ENCODE results near the gene GPR132. TPM values are rescaled to one million over a fixed set of nuclear protein-coding genes. Genes with fewer than 3 reads are reported as not detected.

GPR132 gene
- total RNA-seq, 1 experiment from 2014 or later, result 0.20 TPM

DNA sequence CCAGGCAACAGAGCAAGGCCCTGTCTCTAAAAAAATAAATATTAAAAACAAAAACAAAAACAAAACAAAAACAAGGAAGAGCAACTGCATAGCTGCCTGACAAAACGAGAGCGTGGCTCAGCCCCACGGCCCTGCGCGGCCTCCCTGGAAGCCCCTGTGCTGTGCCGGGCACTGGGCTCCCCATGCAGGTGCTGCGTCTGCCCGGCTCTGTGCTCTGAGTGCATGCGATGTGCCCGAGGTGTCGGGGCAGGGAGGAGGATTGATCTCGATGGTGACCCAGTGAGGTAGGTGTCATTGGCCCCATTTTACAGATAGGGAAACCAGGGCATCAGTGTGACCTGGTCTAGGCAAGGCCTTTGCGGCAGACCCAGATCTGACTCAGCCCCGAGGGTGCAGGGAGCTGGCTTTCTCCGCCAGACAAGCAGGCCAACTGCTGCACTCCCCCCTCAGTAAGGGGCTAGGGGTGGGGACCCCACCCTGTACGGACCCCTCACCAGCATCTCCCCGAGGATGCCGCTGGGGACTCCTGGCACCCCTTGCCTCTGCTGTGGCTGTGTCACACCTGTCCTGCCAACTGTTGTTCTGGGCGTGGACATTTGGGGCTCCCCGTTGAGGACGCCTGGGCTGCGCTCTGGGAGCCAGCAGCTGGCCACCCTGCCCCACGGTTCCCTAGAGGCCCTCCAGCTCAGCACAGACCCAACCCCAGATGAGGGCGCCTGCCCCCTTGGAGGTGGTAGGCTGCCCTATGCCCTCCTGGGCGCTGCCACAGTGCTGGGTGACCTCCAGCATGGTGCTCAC lies 15.3 kb downstream of the GPR132 start:
- DNase-seq, result no peak
- no peak overlapping the region for H3K9ac ChIP-seq (ENCODE audit: extremely low read depth, insufficient read length, low read length)
- no peak overlapping the region for H2AFZ ChIP-seq (ENCODE audit: low read length)
- no peak overlapping the region for H3K23ac ChIP-seq (ENCODE audit: insufficient read length, low read depth, low read length)
- Mint-ChIP-seq H3K4me1 (0 out of 4 replicates have a peak, but pooled peaks cover 2% of the 10 kb centered on the region in 2 experiments), H3K36me3 (ENCODE audit: insufficient read depth in 1 of 3, low read depth in 3 of 3) (no peaks in the 10 kb centered on the region), H3K4me3 (no peak overlapping the region), H3K9me3 (no peaks in the 10 kb centered on the region), H3K27ac (no peak overlapping the region), H3K27me3 (ENCODE audit: low read depth) (peaks cover 23% of the 10 kb centered on the region)
- no peaks in the 10 kb centered on the region for H3K9me3 ChIP-seq (ENCODE audit: control insufficient read depth, low read depth, low read length)
- no peak overlapping the region for H2BK120ac ChIP-seq (ENCODE audit: low read depth, low read length, poor library complexity, severe bottlenecking)
- H4K8ac ChIP-seq (replicated peaks; ENCODE audit: insufficient read length, low read depth, low read length), result no peak overlapping the region
- H3T11ph ChIP-seq (ENCODE audit: low read length), result no peak overlapping the region
- H2AK5ac ChIP-seq (ENCODE audit: insufficient read length, low read length), result no peak overlapping the region
- H3K23me2 ChIP-seq (ENCODE audit: insufficient read length, low read depth, low read length, poor library complexity, severe bottlenecking), result no peaks in the 10 kb centered on the region
- H2BK20ac ChIP-seq (ENCODE audit: low read depth, low read length, poor library complexity, severe bottlenecking), result no peak overlapping the region
- no peak overlapping the region for H4K91ac ChIP-seq (ENCODE audit: insufficient read length, low read depth, low read length)
- no peak overlapping the region for H2BK5ac ChIP-seq (ENCODE audit: insufficient read length, low read length)
- H3K14ac ChIP-seq (ENCODE audit: insufficient read depth, low read length), result no peak overlapping the region; the same call in 1 of the 2 replicates
- no peaks in the 10 kb centered on the region for H3K79me2 ChIP-seq (ENCODE audit: insufficient read depth, low read length)
- H4K5ac ChIP-seq (ENCODE audit: insufficient read length, low read depth, low read length), result no peak overlapping the region
- H3K27ac ChIP-seq (ENCODE audit: insufficient read length, low read depth, low read length), result no peak overlapping the region
- H2BK12ac ChIP-seq (ENCODE audit: insufficient read length, low read depth, low read length), result no peak overlapping the region
- no peak overlapping the region for H3K4me2 ChIP-seq (ENCODE audit: insufficient read depth, insufficient read length, low read length)
- H3K56ac ChIP-seq (ENCODE audit: insufficient read length, low read depth, low read length), result no peak overlapping the region
- H3K18ac ChIP-seq (ENCODE audit: insufficient read length, low read depth, low read length), result no peak overlapping the region
- WGBS (ENCODE audit: extremely low coverage, insufficient read length, low lambda C conversion rate), result no CpG with 5 or more reads among the region's 25 CpGs
- H2BK15ac ChIP-seq (ENCODE audit: low read depth, low read length), result no peak overlapping the region; the same call in 1 of the 2 replicates
- no peaks in the 10 kb centered on the region; the same call in 1 of the 2 replicates for H3K27me3 ChIP-seq (ENCODE audit: insufficient read depth, low read length)
- H3K4me1 ChIP-seq (ENCODE audit: insufficient read depth, low read length), result no peaks in the 10 kb centered on the region
- H4K20me1 ChIP-seq (ENCODE audit: control insufficient read depth, insufficient read depth, insufficient read length), result no peaks in the 10 kb centered on the region
- H3K4ac ChIP-seq (ENCODE audit: low read depth, low read length), result no peak overlapping the region
- TF ChIP-seq, protein P1, sequence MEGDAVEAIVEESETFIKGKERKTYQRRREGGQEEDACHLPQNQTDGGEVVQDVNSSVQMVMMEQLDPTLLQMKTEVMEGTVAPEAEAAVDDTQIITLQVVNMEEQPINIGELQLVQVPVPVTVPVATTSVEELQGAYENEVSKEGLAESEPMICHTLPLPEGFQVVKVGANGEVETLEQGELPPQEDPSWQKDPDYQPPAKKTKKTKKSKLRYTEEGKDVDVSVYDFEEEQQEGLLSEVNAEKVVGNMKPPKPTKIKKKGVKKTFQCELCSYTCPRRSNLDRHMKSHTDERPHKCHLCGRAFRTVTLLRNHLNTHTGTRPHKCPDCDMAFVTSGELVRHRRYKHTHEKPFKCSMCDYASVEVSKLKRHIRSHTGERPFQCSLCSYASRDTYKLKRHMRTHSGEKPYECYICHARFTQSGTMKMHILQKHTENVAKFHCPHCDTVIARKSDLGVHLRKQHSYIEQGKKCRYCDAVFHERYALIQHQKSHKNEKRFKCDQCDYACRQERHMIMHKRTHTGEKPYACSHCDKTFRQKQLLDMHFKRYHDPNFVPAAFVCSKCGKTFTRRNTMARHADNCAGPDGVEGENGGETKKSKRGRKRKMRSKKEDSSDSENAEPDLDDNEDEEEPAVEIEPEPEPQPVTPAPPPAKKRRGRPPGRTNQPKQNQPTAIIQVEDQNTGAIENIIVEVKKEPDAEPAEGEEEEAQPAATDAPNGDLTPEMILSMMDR (conservative IDR thresholded peaks at IDR 0.05), result no peak
- no peaks in the 10 kb centered on the region for H3K79me1 ChIP-seq (ENCODE audit: insufficient read depth, low read depth, low read length, poor library complexity, severe bottlenecking)

Measured in H9 (cell line).